NCI-H1694 treated with DMSO at 0.1 percent for 48 hours (cell line): Measurements from ENCODE around the gene TMEM35B.
"Not testable (repeated sequence)": the region's sequence is repeated elsewhere in the genome, so short reads cannot be mapped to it uniquely, and the experiment has no call there.

Experiments used
- DNase-seq: peaks from one replicate; lab custom pipeline; 2025; lab: John Stamatoyannopoulos, UW

TMEM35B gene

DNA sequence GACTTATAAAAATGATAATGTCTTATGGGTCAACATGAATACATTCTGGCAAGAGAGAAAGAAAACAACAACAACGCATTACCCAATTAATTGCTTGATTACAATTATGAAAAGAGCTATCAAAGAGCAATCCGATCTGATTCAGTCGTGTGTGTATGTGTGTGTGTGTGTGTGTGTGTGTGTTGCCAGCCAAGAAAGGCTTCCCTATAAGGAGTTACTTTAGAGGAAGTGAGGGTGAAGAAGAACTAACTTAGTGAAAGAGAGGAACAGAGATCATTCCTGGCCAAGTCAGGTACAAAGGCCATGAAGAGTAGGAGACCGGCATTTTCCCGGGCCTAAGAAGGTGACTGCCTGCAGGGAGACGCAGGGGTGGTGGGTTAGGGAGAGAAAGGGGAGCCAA, 9.4 kb downstream of the TMEM35B start:
- no peak for DNase-seq

DNA sequence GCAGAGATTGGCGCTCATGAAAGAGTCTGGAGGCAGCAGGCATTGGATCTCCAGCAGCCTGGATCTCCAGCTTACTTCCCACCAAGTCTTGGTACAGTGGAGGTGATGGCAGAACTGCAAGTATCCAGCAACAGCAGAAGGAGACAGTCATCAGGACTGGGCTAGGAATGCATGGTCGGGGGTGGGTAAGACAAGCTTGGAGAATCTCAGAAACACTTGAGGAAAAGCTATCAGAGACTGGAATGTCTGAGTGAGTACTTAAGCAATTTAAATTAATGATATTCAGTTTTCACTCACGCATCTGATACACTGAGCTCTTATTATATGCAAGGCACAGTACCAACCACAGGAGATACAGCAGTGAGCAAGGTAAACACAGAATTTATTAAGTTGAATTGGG, 9.8 kb downstream of the TMEM35B start:
- DNase-seq: no peak

DNA sequence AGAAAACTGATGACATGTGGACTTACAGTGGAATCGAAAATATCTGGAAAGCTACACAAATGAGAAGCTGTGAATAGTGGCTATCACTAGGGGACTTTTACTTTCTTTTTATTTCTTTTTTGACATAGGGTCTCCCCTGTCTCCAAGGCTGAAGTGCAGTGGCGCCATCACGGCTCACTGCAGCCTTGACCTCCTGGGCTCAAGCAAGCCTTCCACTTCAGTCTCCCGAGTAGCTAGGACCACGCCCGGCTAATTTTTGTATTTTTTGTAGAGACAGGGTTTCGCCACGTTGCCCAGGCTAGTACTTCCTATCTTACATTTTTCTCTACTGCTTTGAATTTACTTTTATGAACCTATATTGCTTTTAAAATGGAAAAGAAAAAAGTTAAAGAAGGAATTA, 10.5 kb downstream of the TMEM35B start:
- DNase-seq: no peak

DNA sequence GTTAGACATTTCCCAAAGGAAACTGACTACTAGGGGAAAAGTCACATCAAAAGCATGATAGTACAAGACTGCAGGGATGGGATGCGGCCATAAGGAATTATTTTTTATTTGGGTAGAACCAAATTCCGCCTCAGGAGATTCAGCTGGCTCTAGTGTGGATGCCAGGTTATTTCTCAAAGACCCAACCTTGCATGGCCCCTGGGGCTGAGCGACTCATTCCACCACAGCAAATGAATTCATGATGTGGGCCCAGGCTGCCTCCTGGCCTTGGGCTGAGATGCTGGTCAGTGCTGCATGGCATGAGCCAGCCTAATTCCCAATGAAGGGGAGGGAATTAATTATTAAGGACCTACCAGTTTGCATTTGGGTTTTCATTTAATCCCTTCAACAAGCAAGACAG, 11.8 kb downstream of the TMEM35B start:
- no peak for DNase-seq

DNA sequence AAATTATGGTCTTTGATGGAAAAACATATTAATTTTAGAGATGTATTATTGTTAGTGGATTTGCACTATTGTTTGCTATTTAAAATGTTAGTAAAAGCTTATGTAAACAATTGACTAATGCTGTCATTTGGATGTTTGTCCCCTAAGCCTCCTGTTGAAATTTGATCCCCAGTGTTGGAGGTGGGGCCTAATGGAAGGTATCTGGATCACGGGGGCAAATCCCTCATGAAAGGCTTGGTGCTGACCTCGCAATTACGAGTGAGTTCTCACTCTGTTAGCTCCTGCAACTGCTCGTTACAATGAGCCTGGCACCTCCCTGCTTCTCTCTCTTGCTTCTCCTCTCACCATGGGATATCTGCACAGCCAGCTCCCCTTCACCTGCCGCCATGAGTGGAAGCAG, 14.3 kb downstream of the TMEM35B start:
- no peak for DNase-seq

DNA sequence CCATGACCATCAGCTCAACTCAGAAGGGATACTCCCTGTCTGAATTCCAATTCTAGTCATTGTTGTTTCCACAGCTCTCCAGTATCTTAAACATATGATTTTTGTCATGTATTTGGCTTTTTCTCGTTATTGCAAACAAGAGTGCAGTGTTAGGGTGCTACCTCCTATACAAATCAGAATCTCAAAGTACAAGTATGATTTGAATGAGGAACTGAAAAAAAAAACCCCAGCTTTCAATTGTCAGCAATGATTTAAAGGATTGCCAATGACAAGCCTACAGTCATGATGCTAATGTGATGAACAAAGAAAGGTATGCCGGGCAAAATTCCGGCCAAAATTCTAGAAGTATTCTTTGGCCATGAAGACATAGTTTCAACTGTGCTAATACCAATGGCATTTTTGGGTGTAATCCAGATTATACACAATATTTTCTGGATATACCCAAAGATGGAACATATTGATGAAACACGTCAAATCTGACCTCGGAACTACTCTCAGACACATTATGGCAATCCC, 14.9 kb downstream of the TMEM35B start:
- DNase-seq: no peak

DNA sequence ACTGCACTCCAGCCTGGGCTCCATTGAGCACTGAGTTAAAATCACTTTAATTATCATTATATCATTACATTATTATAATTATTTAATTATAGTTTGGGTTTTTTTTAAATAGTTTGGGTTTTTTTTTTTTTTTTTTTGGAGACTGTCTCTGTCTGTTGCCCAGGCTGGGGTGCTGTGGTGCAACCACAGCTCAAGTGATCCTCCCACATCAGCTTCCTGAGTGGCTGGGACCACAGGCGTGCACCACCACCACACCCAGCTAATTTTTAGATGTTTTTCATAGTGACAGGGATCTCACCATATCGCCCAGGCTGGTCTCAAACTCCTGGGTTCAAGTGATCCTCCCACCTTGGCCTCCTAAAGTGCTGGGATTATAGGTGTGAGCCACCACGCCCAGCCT, 16.9 kb downstream of the TMEM35B start:
- DNase-seq: not testable (repeated sequence)

DNA sequence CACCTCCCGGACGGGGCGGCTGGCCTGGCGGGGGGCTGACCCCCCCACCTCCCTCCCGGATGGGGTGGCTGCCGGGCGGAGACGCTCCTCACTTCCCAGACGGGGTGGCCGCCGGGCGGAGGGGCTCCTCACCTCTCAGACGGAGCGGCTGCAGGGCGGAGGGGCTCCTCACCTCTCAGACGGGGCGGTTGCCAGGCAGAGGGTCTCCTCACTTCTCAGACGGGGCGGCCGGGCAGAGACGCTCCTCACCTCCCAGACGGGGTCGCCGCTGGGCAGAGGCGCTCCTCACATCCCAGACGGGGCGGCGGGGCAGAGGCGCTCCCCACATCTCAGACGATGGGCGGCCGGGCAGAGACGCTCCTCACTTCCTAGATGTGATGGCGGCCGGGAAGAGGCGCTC, 17.5 kb downstream of the TMEM35B start:
- not testable (repeated sequence) for DNase-seq

DNA sequence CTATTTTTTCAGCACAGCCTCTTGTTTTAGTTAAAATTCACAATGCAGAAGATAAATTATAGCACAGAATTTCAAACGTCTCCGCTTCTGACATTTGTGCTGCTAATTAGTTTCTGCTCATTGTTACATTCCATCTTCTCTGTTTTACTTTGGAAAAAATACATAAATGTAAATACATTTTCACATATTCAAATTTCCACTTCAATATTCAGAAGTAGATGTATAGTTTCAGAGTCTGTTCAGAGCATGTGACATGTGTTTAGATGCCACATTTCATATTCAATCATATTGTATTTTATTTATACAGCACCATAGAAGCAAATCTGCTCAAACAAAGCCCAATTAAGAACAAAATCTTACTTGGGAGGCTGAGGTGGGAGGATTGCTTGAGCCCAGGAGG, 19.6 kb downstream of the TMEM35B start:
- DNase-seq: no peak

DNA sequence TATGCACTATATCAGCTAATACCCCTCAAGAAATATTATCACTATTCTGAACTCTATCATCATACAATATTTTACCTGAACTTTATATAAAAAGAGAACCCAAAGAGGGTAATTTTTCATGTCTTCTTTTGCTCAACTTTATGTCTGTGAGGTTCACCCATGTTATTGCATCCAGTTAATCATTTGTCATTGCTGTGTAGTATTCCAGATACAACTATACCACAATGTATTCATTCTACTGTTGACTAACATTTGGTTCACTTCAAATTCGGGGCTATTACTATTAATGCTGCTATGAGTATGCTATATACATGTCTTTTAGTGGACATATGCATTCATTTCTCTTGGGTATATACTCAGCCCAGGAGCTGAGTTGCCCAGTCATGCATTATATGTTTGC, 34.7 kb downstream of the TMEM35B start:
- DNase-seq: no peak

DNA sequence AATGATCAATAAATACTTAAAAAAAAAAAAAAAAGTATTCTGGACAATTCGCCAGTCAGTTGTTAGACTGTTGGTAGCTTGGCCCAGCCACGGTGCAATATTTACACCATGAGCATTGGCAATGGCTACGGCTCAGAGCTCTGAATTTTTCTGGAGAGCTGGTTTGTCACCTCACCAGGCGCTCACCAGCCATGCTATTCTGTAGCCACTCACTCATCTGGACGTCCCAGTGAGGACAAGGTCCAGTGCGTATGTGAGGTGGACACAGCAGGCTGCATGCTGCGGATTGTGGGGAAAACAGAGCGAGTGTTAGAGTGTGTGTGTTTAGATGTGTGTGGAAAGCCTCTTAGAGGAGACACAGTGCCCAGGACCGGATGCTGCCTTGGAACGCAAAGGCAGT, 36.4 kb downstream of the TMEM35B start:
- DNase-seq: not testable (repeated sequence)

DNA sequence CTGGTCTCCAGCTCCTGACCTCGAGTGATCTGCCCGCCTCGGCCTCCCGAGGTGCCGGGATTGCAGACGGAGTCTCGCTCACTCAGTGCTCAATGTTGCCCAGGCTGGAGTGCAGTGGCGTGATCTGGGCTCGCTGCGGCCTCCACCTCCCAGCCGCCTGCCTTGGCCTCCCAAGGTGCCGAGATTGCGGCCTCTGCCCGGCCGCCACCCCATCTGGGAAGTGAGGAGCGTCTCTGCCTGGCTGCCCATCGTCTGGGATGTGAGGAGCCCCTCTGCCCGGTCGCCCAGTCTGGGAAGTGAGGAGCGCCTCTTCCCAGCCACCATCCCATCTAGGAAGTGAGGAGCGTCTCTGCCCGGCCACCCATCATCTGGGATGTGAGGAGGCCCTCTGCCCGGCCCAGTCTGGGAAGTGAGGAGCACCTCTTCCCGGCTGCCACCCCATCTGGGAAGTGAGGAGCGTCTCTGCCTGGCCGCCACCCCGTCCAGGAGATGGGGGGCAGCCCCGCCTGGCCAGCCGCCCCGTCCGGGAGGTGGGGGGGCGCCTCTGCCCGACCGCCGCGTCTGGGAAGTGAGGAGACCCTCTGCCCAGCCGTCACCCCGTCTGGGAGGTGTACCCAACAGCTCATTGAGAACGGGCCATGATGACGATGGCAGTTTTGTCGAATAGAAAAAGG, 37.4 kb downstream of the TMEM35B start:
- not testable (repeated sequence) for DNase-seq

DNA sequence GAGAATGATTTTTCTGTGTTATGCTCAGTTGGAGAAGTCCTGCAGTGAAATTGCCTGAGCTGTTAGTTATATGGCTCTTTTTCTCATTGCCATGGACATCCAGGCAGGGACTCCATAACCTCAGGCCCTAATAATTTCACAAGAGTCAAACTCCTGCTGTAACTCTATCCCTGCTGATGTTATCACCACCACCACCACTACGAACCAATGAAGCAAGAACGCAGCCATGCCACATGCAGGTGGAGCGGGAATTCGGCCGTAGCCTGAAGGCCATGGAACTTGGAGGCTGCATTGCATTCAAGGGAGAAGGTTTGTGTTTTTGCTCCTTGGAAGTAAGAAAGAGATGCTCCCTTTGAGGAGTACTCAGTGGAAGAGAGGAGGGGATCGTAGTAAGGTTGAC, 38.9 kb downstream of the TMEM35B start:
- DNase-seq: no peak

DNA sequence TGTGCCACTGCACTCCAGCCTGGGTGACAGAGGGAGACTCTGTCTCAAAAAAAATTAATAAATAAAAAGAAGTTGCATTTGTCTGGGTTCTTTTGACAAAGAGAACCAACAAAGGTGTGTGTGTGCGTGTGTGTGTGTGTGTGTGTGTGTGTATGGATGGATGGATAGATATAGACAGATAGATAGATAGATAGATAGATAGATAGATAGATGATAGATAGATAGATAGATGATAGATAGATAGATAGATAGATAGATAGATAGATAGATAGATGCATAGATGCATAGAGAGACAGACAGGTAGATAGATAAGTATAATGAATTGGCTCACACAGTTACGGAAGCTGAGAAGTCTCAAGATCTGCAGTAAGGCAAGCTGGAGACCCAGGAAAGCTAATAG, 43.3 kb downstream of the TMEM35B start:
- DNase-seq: not testable (repeated sequence)
